Measurements from ENCODE around the gene MPPED1. TPM values are rescaled to one million over a fixed set of nuclear protein-coding genes. Genes with fewer than 3 reads are reported as not detected.

MPPED1 gene
- total RNA-seq, 1 experiment from 2014 or later = not detected

GRCh38 chr22:43411040-43411868 lies 560 bp upstream of the MPPED1 start:
- no peak for DNase-seq (ENCODE audit: low spot score)

GRCh38 chr22:43412808-43413795 lies 1.3 kb downstream of the MPPED1 start:
- DNase-seq (ENCODE audit: low spot score) = no peak

GRCh38 chr22:43413826-43414225 lies 2.0 kb downstream of the MPPED1 start:
- DNase-seq (ENCODE audit: low spot score) = no peak

GRCh38 chr22:43415681-43416080 lies 3.9 kb downstream of the MPPED1 start:
- no peak for DNase-seq (ENCODE audit: low spot score)

- no peak for DNase-seq (ENCODE audit: low spot score)
Measured at GRCh38 chr22:43417555-43417954, 5.7 kb downstream of the MPPED1 start.

GRCh38 chr22:43418079-43418825 lies 6.4 kb downstream of the MPPED1 start:
- no peak for DNase-seq (ENCODE audit: low spot score)

GRCh38 chr22:43419371-43420080 lies 7.7 kb downstream of the MPPED1 start:
- no peak for DNase-seq (ENCODE audit: low spot score)

GRCh38 chr22:43421046-43421665 lies 9.3 kb downstream of the MPPED1 start:
- DNase-seq (ENCODE audit: low spot score) = no peak

- DNase-seq (ENCODE audit: low spot score) = no peak
Measured at GRCh38 chr22:43421914-43422615, 10.3 kb downstream of the MPPED1 start.

GRCh38 chr22:43423046-43423445 lies 11.2 kb downstream of the MPPED1 start:
- DNase-seq (ENCODE audit: low spot score) = no peak

- no peak for DNase-seq (ENCODE audit: low spot score)
Measured at GRCh38 chr22:43424201-43424600, 12.4 kb downstream of the MPPED1 start.

- no peak for DNase-seq (ENCODE audit: low spot score)
Measured at GRCh38 chr22:43424666-43425630, 13.1 kb downstream of the MPPED1 start.

- no peak for DNase-seq (ENCODE audit: low spot score)
Measured at GRCh38 chr22:43425976-43426785, 14.4 kb downstream of the MPPED1 start.

- no peak for DNase-seq (ENCODE audit: low spot score)
Measured at GRCh38 chr22:43426816-43427215, 15.0 kb downstream of the MPPED1 start.

- DNase-seq (ENCODE audit: low spot score) = no peak
Measured at GRCh38 chr22:43427296-43428004, 15.6 kb downstream of the MPPED1 start.

GRCh38 chr22:43428005-43428485 lies 16.2 kb downstream of the MPPED1 start:
- DNase-seq (ENCODE audit: low spot score) = no peak

- no peak for DNase-seq (ENCODE audit: low spot score)
Measured at GRCh38 chr22:43428521-43428920, 16.7 kb downstream of the MPPED1 start.
